HEK293T (cell line): ENCODE measurements around the gene VPS16.

ENCODE experiments used
- BHLHE40 ChIP-seq: fragments of 450-650 bp; IDR thresholded peaks from 2 replicates; pipeline ENCODE4 v1.6.1; 2016; ENCODE audit warnings: mild to moderate bottlenecking, moderate library complexity, borderline replicate concordance
- ELF4 ChIP-seq: fragments of 450-650 bp; IDR thresholded peaks from 2 replicates; pipeline ENCODE4 v1.6.1; 2017; ENCODE audit warnings: antibody characterized with exemption
- FOXM1 ChIP-seq: fragments of 450-650 bp; IDR thresholded peaks from 2 replicates; pipeline ENCODE4 v1.6.1; 2017; ENCODE audit warnings: mild to moderate bottlenecking, borderline replicate concordance
- HDGF ChIP-seq: fragments of 450-650 bp; IDR thresholded peaks from 2 replicates; pipeline ENCODE4 v1.6.1; 2017; ENCODE audit warnings: antibody characterized with exemption, borderline replicate concordance
- SUZ12 ChIP-seq: fragments of 450-650 bp; IDR thresholded peaks from 2 replicates; pipeline ENCODE4 v1.6.1; 2016; ENCODE audit warnings: mild to moderate bottlenecking
- TARDBP ChIP-seq: fragments of 450-650 bp; IDR thresholded peaks from 2 replicates; pipeline ENCODE4 v1.6.1; 2016

DNA sequence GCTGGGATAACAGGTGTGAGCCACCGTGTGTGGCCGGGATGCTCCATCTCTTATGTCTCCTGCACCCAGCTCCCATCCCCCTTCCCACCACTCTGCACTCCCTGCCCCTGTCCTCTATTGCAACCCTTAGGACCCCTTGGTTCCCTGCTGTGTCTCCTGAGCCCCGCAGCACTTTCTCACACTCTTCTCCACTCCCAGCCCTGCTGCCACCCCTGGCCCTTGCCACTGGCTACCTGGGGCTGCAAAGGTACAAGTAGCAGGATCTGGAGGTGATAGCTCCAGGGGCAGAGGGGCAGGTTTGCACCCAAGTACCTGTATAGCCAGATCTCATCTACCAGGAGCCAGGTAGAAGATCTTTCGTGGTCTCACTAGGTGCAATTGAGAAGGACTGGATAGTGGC lies 33.5 kb upstream of the VPS16 start:
- TF ChIP-seq FOXM1, result no peak
- no peak for TF ChIP-seq ELF4
- TF ChIP-seq SUZ12, result no peak
- TF ChIP-seq BHLHE40, result no peak
- TF ChIP-seq TARDBP, result no peak
- TF ChIP-seq HDGF, result no peak
